ENCODE data around the gene FTHL17. TPM values are rescaled to one million over a fixed set of nuclear protein-coding genes. Genes with fewer than 3 reads are reported as not detected.

FTHL17 gene
- total and polyA plus RNA-seq, 2 experiments from 2014 or later: not detected

DNA sequence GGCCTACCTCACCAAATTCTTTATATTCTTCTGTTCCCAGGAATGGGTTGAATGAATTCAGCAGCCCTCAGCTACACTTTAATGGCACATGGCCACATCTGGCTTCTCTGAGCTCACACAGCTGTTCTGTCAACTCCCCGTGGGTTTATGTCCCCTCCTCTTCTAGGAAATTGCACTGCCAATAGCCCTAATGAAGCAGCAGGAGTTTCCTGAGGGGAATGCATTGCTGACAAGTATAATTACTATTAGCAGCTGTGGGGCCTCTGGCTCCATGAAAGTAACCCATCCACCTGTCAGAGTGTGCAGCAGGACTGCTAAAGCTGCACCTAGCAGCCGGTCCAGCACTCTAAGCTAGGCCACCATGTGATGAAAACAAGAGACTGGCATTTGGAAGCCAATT lies 50.3 kb downstream of the FTHL17 start:
- WGBS, 2 experiments (ENCODE audit: low coverage in 1 of 2, low lambda C conversion rate in 2 of 2, missing lambda C conversion rate in 2 of 2): 20 to 22% methylated on average over 2 of the region's 2 CpGs
- Histone ChIP-seq H4K20me1 (ENCODE audit: insufficient read depth) (no peaks in the 10 kb centered on the region), H2AFZ (no peak overlapping the region), H3K4me3 (no peak overlapping the region), H3F3A (ENCODE audit: insufficient read depth) (no peaks in the 10 kb centered on the region), H3K36me3 (ENCODE audit: low read depth) (no peaks in the 10 kb centered on the region), H3K4me1 (ENCODE audit: insufficient read depth) (no peaks in the 10 kb centered on the region), H3K9me3 (ENCODE audit: low read depth) (no peaks in the 10 kb centered on the region), H3K4me2 (ENCODE audit: unreplicated experiment) (no peak overlapping the region), H3K27me3 (replicated peaks; ENCODE audit: insufficient read depth) (no peaks in the 10 kb centered on the region), H3K79me2 (ENCODE audit: insufficient read depth) (no peaks in the 10 kb centered on the region), H3K9me2 (ENCODE audit: insufficient read depth) (no peaks in the 10 kb centered on the region), H3K9ac (no peak overlapping the region), H3K27ac (no peak overlapping the region)
- in situ Hi-C loops (cut with MboI): no loop called here
- DNase-seq: no peak
- TF ChIP-seq EZH2 (IDR thresholded peaks at IDR 0.05; ENCODE audit: insufficient read depth, poor library complexity, severe bottlenecking) (no peak), EZH2phosphoT487 (IDR thresholded peaks at IDR 0.05; ENCODE audit: insufficient read depth, low read depth) (no peak)

Other genes starting within 250 kb of the FTHL17 start
- 20.4 and 20.9 TPM in 2 replicates for gene TAB3, start 182.8 kb downstream of the FTHL17 start, total RNA-seq (2014; rRNA removed; shearing (Covaris generic))
- 4.2 and 4.3 TPM in 2 replicates for gene TAB3, start 182.8 kb downstream of the FTHL17 start, polyA plus RNA-seq (2016; fragmentation: Nextera tagmentation; extraction: Ambion mirVana)